H1 (cell line): ENCODE data around the gene SLC37A1. TPM values are rescaled to one million over a fixed set of nuclear protein-coding genes. Genes with fewer than 3 reads are reported as not detected.

ENCODE experiments used
- CTCF ChIA-PET: fragments of 300-600 bp; sonication (Branson Sonifier 250); formaldehyde crosslinking; loops from one replicate; lab custom pipeline; 2021; ENCODE audit not compliant: partially characterized antibody; lab: Charles Lee
- POLR2A ChIA-PET: fragments of 300-600 bp; sonication (Branson Sonifier 250); formaldehyde crosslinking; loops from one replicate; lab custom pipeline; 2021; ENCODE audit warnings: inconsistent platforms; ENCODE audit not compliant: partially characterized antibody; lab: Charles Lee
- DNase-seq, 2 experiments: peaks; one replicate each; pipeline versions ENCODE4 v3.0.0 to v3.0.0-alpha.2; 2010 to 2022; ENCODE audit warnings: low spot score in 2 of 2, low read depth in 1 of 2, mixed read lengths in 1 of 2
- FAIRE-seq: peaks from 2 replicates; lab custom pipeline; 2011; peaks lifted over from hg19 to GRCh38; lab: Jason Lieb, UNC
- H2AFZ ChIP-seq: 2 replicates; pipeline ENCODE4 v1.8.1; 2012; ENCODE audit warnings: low read length, inconsistent platforms
- H2AK5ac ChIP-seq: 2 replicates; pipeline ENCODE4 v1.6.1; 2013; ENCODE audit warnings: low read depth, low read length
- H2BK120ac ChIP-seq: replicated peaks from 2 replicates; pipeline ENCODE3; 2013; ENCODE audit warnings: low read depth, low read length, inconsistent platforms
- H2BK12ac ChIP-seq: 2 replicates; pipeline ENCODE4 v1.6.1; 2013; ENCODE audit warnings: low read depth, low read length
- H2BK15ac ChIP-seq: 2 replicates; pipeline ENCODE4 v1.6.1; 2013; ENCODE audit warnings: low read length
- H2BK20ac ChIP-seq: 2 replicates; pipeline ENCODE4 v1.6.1; 2013; ENCODE audit warnings: low read length
- H2BK5ac ChIP-seq: 2 replicates; pipeline ENCODE4 v1.6.1; 2013; ENCODE audit warnings: low read depth, low read length
- H3K14ac ChIP-seq: 2 replicates; pipeline ENCODE4 v1.6.1; 2013; ENCODE audit warnings: inconsistent platforms; ENCODE audit not compliant: insufficient read length
- H3K18ac ChIP-seq: 2 replicates; pipeline ENCODE4 v1.6.1; 2013; ENCODE audit warnings: low read length; ENCODE audit errors: extremely low read depth
- H3K23ac ChIP-seq: 2 replicates; pipeline ENCODE4 v1.6.1; 2013; ENCODE audit warnings: inconsistent platforms; ENCODE audit not compliant: insufficient read length
- H3K23me2 ChIP-seq: 2 replicates; pipeline ENCODE4 v1.6.1; 2013; ENCODE audit warnings: low read depth, low read length
- H3K27ac ChIP-seq: 2 replicates; pipeline ENCODE4 v1.6.1; 2011; ENCODE audit warnings: low read depth, low read length, inconsistent platforms
- H3K27me3 ChIP-seq, 4 experiments: replicated peaks in 1 of 4; 1 replicate in 1 of 4; 2 replicates in 3 of 4; pipeline versions ENCODE4 v1.6.1 to v1.8.1; 2011 to 2013; ENCODE audit warnings: low read length in 3 of 4, mild to moderate bottlenecking in 3 of 4, inconsistent platforms in 2 of 4, mixed read lengths in 2 of 4, moderate library complexity in 1 of 4; ENCODE audit not compliant: control insufficient read depth in 3 of 4, insufficient read depth in 3 of 4; ENCODE audit errors: extremely low read depth in 1 of 4
- H3K36me3 ChIP-seq, 4 experiments: 2 replicates each; pipeline versions ENCODE4 v1.6.1 to v1.8.1; 2011 to 2013; ENCODE audit warnings: mild to moderate bottlenecking in 4 of 4, low read length in 3 of 4, moderate library complexity in 2 of 4, control low read depth in 1 of 4, inconsistent platforms in 1 of 4; ENCODE audit not compliant: insufficient read depth in 4 of 4, control insufficient read depth in 2 of 4
- H3K4ac ChIP-seq: replicated peaks from 2 replicates; pipeline ENCODE3; 2013; ENCODE audit warnings: low read length, low read depth, mixed read lengths, inconsistent platforms; ENCODE audit not compliant: insufficient read length
- H3K4me1 ChIP-seq, 4 experiments: replicated peaks in 1 of 4; 1 replicate in 1 of 4; 2 replicates in 3 of 4; pipeline versions ENCODE4 v1.6.1 to v1.8.1; 2011 to 2013; ENCODE audit warnings: low read length in 3 of 4, inconsistent platforms in 2 of 4, mixed read lengths in 1 of 4; ENCODE audit not compliant: insufficient read depth in 4 of 4, control insufficient read depth in 3 of 4
- H3K4me2 ChIP-seq, 2 experiments: 2 replicates each; pipeline versions ENCODE4 v1.6.1 to v1.8.1; 2011 to 2013; ENCODE audit warnings: low read depth in 2 of 2, low read length in 2 of 2, control low read depth in 1 of 2, inconsistent platforms in 1 of 2, mild to moderate bottlenecking in 1 of 2; ENCODE audit not compliant: insufficient read depth in 1 of 2
- H3K4me3 ChIP-seq, 4 experiments: fragments of 200-600, 300-600 bp in 1 of 4; sonication (generic), shearing (Covaris generic), sonication (Bioruptor Twin) in 1 of 4; 2 replicates each; pipeline versions ENCODE4 v1.5.1 to v1.8.1; 2011 to 2016; ENCODE audit warnings: low read length in 4 of 4, low read depth in 3 of 4, control low read depth in 2 of 4, inconsistent platforms in 2 of 4, mild to moderate bottlenecking in 2 of 4, mixed read lengths in 1 of 4, moderate library complexity in 1 of 4; ENCODE audit not compliant: insufficient read depth in 2 of 4; ENCODE audit errors: extremely low read depth in 1 of 4
- H3K56ac ChIP-seq: replicated peaks from 2 replicates; pipeline ENCODE3; 2013; ENCODE audit warnings: low read depth, mild to moderate bottlenecking, mixed read lengths, low read length, inconsistent platforms; ENCODE audit not compliant: insufficient read length
- H3K79me1 ChIP-seq: 2 replicates; pipeline ENCODE4 v1.6.1; 2013; ENCODE audit warnings: low read depth, low read length, control low read depth
- H3K79me2 ChIP-seq, 2 experiments: 2 replicates each; pipeline versions ENCODE4 v1.6.1 to v1.8.1; 2012 to 2013; ENCODE audit warnings: low read length in 2 of 2, mild to moderate bottlenecking in 2 of 2, inconsistent platforms in 1 of 2; ENCODE audit not compliant: insufficient read depth in 2 of 2, control insufficient read depth in 1 of 2
- H3K9ac ChIP-seq, 4 experiments: replicated peaks in 1 of 4; 1 replicate in 1 of 4; 2 replicates in 3 of 4; pipeline versions ENCODE4 v1.6.1 to v1.8.1; 2011 to 2013; ENCODE audit warnings: low read depth in 3 of 4, low read length in 3 of 4, control low read depth in 2 of 4, mild to moderate bottlenecking in 2 of 4, moderate library complexity in 2 of 4, inconsistent platforms in 1 of 4; ENCODE audit errors: extremely low read depth in 1 of 4
- H3K9me3 ChIP-seq, 2 experiments: 2 replicates each; pipeline versions ENCODE4 v1.6.1 to v1.8.1; 2012 to 2013; ENCODE audit warnings: mild to moderate bottlenecking in 2 of 2, moderate library complexity in 2 of 2, control low read depth in 1 of 2, inconsistent platforms in 1 of 2, low read depth in 1 of 2, low read length in 1 of 2, mixed read lengths in 1 of 2; ENCODE audit not compliant: insufficient read depth in 2 of 2
- H4K20me1 ChIP-seq, 2 experiments: replicated peaks in 1 of 2; 2 replicates each; pipeline versions ENCODE3 to v1.8.1; 2011 to 2013; ENCODE audit warnings: inconsistent platforms in 2 of 2, low read length in 2 of 2, mild to moderate bottlenecking in 1 of 2; ENCODE audit not compliant: insufficient read depth in 2 of 2, control insufficient read depth in 1 of 2
- H4K5ac ChIP-seq: 2 replicates; pipeline ENCODE4 v1.6.1; 2013; ENCODE audit warnings: low read length, low read depth, mixed read lengths, inconsistent platforms; ENCODE audit not compliant: insufficient read length
- H4K8ac ChIP-seq: 2 replicates; pipeline ENCODE4 v1.8.0; 2013; ENCODE audit warnings: mild to moderate bottlenecking, moderate library complexity, low read length, inconsistent platforms; ENCODE audit not compliant: insufficient read depth; ENCODE audit errors: extremely low read depth
- H4K91ac ChIP-seq: replicated peaks from 2 replicates; pipeline ENCODE3; 2013; ENCODE audit warnings: low read length, mixed read lengths, inconsistent platforms; ENCODE audit not compliant: insufficient read length
- ASH2L ChIP-seq: fragments of 200-600, 300-600 bp; sonication (generic); IDR thresholded peaks from one replicate; pipeline ENCODE4 v1.7.1; 2017; ENCODE audit warnings: low read length
- CHD1 ChIP-seq: IDR thresholded peaks from 2 replicates; pipeline ENCODE4 v1.6.1; 2012; ENCODE audit warnings: low read depth, low read length, improper control_type of control experiment
- CREB1 ChIP-seq: IDR thresholded peaks from 2 replicates; pipeline ENCODE4 v1.6.1; 2012; ENCODE audit warnings: inconsistent platforms
- NANOG ChIP-seq: IDR thresholded peaks from 2 replicates; pipeline ENCODE4 v1.6.1; 2011; ENCODE audit warnings: low read length, low read depth, mild to moderate bottlenecking, inconsistent platforms; ENCODE audit not compliant: insufficient read depth, poor library complexity, severe bottlenecking
- NRF1 ChIP-seq: IDR thresholded peaks from 2 replicates; pipeline ENCODE4 v1.6.1; 2011; ENCODE audit warnings: mild to moderate bottlenecking, low read depth, low read length, improper control_type of control experiment
- RNF2 ChIP-seq: fragments of 200-900, 300-1000 bp; sonication (generic); IDR thresholded peaks from 2 replicates; pipeline ENCODE4 v1.7.1; 2016; ENCODE audit warnings: borderline replicate concordance, low read depth, mild to moderate bottlenecking, antibody characterized with exemption, low read length; ENCODE audit not compliant: poor library complexity, severe bottlenecking; ENCODE audit errors: missing control alignments
- SAP30 ChIP-seq: fragments of 300-600 bp; sonication (generic); IDR thresholded peaks from 2 replicates; pipeline ENCODE4 v1.7.1; 2012; ENCODE audit warnings: low read length, moderate library complexity, mild to moderate bottlenecking, inconsistent platforms; ENCODE audit not compliant: insufficient read depth, insufficient replicate concordance
- SP2 ChIP-seq: IDR thresholded peaks from 2 replicates; pipeline ENCODE4 v1.6.1; 2012; ENCODE audit warnings: mild to moderate bottlenecking, low read length, inconsistent platforms
- SRF ChIP-seq: IDR thresholded peaks from 2 replicates; pipeline ENCODE4 v1.6.1; 2011; ENCODE audit warnings: mild to moderate bottlenecking, low read depth, low read length, moderate library complexity
- SUZ12 ChIP-seq: fragments of 200-600 bp; sonication (generic); IDR thresholded peaks from 2 replicates; pipeline ENCODE4 v1.6.1; 2012; ENCODE audit warnings: mild to moderate bottlenecking, inconsistent platforms, low read length, moderate library complexity, mixed read lengths
- whole genome bisulfite sequencing, 2 experiments: shearing (Covaris generic) in 1 of 2; methylation state at CpG; one replicate each; pipeline versions ENCODE4 v1.1.6 to v1.1.7; 2013 to 2015; ENCODE audit warnings: low lambda C conversion rate in 2 of 2, mixed read lengths in 2 of 2, inconsistent platforms in 1 of 2, low coverage in 1 of 2, missing lambda C conversion rate in 1 of 2; ENCODE audit not compliant: insufficient replicate concordance in 2 of 2, insufficient coverage in 1 of 2, insufficient read length in 1 of 2; ENCODE audit errors: extremely low coverage in 1 of 2, missing lambda C conversion rate in 1 of 2; 5-methylcytosine and 5-hydroxymethylcytosine counted together
- polyA plus RNA-seq, 7 experiments: library from polyadenylated mRNA; depleted of rRNA in 3 of 7; stranded (reverse) in 5 of 7; unstranded in 2 of 7; fragments of >200 nt in 5 of 7; fragments of 200-250 nt in 2 of 7; gene quantifications; 1 replicate in 5 of 7; 2 replicates in 1 of 7; 4 replicates in 1 of 7; pipeline versions ENCODE4 v1.2.1 to v1.2.3, GENCODE V29; 2011 to 2013; ENCODE audit warnings: missing spikeins in 2 of 7, mixed read lengths in 2 of 7
- total RNA-seq: library from RNA; stranded (reverse); fragmentation: NEBNext Ultra II Directional; extraction: Animal tissue kit (Norgen Biotek cat#: 25700); gene quantifications from 2 replicates; pipeline ENCODE4 v1.2.1, GENCODE V29; 2021
- TF ChIP-seq, protein P1 (sequence below): IDR thresholded peaks from 2 replicates; pipeline ENCODE4 v1.6.1; 2011; ENCODE audit warnings: low read length, improper control_type of control experiment

Gene SLC37A1
- total and polyA plus RNA-seq, 2 of the 8 experiments (the other 6 are each of a cell fraction or from before 2014, with no cell fraction given) = 15.6 to 30.9 TPM

DNA sequence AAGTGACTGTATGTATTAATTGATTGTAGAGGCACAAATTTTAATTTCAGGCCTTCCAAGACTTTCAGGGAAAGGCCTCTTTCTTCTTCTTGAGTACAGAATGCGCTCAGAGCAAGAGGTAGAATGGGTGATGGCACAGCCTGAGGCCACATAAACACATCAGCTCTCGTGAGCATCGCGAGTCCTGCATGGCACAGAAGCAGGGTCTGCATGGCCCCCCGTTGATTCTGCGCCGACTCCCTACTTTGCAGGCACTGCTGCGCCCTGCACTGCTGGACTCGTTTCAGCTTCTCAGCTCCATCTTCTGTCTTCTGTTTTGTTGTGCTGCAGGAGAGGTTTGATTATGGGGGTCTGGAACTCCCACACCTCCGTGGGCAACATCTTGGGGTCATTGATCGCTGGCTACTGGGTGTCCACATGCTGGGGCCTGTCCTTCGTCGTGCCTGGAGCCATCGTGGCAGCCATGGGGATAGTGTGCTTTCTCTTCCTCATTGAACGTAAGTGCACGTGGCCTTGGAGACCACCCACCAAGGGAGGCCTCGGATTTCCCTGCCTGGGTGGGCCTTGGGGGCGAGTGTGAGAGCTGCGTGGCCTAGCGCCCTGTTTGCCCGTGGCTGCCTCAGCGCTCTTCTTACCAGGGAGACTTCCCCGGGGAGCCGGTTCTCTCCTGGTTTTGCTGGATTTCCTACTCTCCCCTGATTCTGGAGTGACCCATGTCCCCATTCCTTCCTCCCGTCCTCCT, 29.6 kb downstream of the SLC37A1 start:
- H2BK120ac ChIP-seq = no peak overlapping the region
- no peak overlapping the region for H4K91ac ChIP-seq
- H4K8ac ChIP-seq = no peak overlapping the region
- H2AFZ ChIP-seq = no peak overlapping the region
- no peak overlapping the region for H3K14ac ChIP-seq
- H3K36me3 ChIP-seq = peaks cover 2 to 7% (median 3%) of the 10 kb centered on the region in 4 experiments; a peak in 7 of 8 replicates
- 0 out of 2 replicates have a peak overlapping the region, but pooled peaks have one; percentile 60 for H2BK5ac ChIP-seq
- no peak overlapping the region for H2BK15ac ChIP-seq
- no peak overlapping the region for H2BK20ac ChIP-seq
- no peak overlapping the region for H3K4me3 ChIP-seq
- no peak overlapping the region for H3K23ac ChIP-seq
- H3K4me2 ChIP-seq = no peak overlapping the region
- POLR2A ChIA-PET = interaction anchor here (1.1 to 1.2 kb wide), 2 partner anchors 11 to 30 kb away, joined by 3 to 4 read pairs; partner anchors contain the start of gene SLC37A1
- WGBS, 2 experiments = 92% methylated on average over 25 of the region's 25 CpGs; no CpG with 5 or more reads in 1 of the 2 experiments
- CTCF ChIA-PET = interaction anchor here (0.6 to 0.9 kb wide), 2 partner anchors 23 to 67 kb away, joined by 3 read pairs; no protein-coding TSS in a partner anchor
- no peak overlapping the region for H3K18ac ChIP-seq
- H3K4ac ChIP-seq = no peak overlapping the region
- DNase-seq = no peak
- H4K20me1 ChIP-seq = no peaks in the 10 kb centered on the region
- no peak overlapping the region for H3K9ac ChIP-seq
- H3K9me3 ChIP-seq = no peaks in the 10 kb centered on the region
- no peak overlapping the region for H2AK5ac ChIP-seq
- H3K27me3 ChIP-seq = no peaks in the 10 kb centered on the region
- no peak overlapping the region for H4K5ac ChIP-seq
- H3K27ac ChIP-seq = no peak overlapping the region
- H3K79me2 ChIP-seq = no peaks in the 10 kb centered on the region
- H3K56ac ChIP-seq = no peak overlapping the region
- H2BK12ac ChIP-seq = no peak overlapping the region
- H3K23me2 ChIP-seq = no peaks in the 10 kb centered on the region
- H3K79me1 ChIP-seq = no peaks in the 10 kb centered on the region
- FAIRE-seq = no peak
- no peaks in the 10 kb centered on the region; a peak in 1 of 7 replicates for H3K4me1 ChIP-seq
- TF ChIP-seq CREB1 (no peak), SAP30 (no peak), CHD1 (no peak), SP2 (no peak), SUZ12 (no peak), SRF (no peak), NRF1 (no peak), ASH2L (no peak), NANOG (no peak), RNF2 (no peak)
- TF ChIP-seq, protein P1, sequence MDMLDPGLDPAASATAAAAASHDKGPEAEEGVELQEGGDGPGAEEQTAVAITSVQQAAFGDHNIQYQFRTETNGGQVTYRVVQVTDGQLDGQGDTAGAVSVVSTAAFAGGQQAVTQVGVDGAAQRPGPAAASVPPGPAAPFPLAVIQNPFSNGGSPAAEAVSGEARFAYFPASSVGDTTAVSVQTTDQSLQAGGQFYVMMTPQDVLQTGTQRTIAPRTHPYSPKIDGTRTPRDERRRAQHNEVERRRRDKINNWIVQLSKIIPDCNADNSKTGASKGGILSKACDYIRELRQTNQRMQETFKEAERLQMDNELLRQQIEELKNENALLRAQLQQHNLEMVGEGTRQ = no peak
